ENCODE measurements around the gene FDX1.

Gene FDX1

GRCh38 chr11:110422306-110422905, 7.3 kb upstream of the FDX1 start:
- Histone ChIP-seq H3K36me3 (replicated peaks; ENCODE audit: low read depth, low read length) (no peaks in the 10 kb centered on the region), H3K79me2 (ENCODE audit: low read length) (no peaks in the 10 kb centered on the region), H2AFZ (ENCODE audit: low read depth, low read length) (no peak overlapping the region), H3K4me3 (ENCODE audit: low read length) (no peak overlapping the region), H3K27me3 (ENCODE audit: low read depth, low read length) (no peaks in the 10 kb centered on the region), H3K4me2 (ENCODE audit: low read length) (no peak overlapping the region), H3K9me3 (ENCODE audit: insufficient read depth, low read length) (no peaks in the 10 kb centered on the region), H4K20me1 (ENCODE audit: insufficient read depth, low read length) (no peaks in the 10 kb centered on the region), H3K27ac (ENCODE audit: low read length) (no peak overlapping the region), H3K4me1 (ENCODE audit: low read length) (no peaks in the 10 kb centered on the region), H3K9ac (ENCODE audit: low read length) (no peak overlapping the region)
- no peak for TF ChIP-seq EZH2phosphoT487 (IDR thresholded peaks at IDR 0.05; ENCODE audit: low read depth)
- TF ChIP-seq, protein P1, sequence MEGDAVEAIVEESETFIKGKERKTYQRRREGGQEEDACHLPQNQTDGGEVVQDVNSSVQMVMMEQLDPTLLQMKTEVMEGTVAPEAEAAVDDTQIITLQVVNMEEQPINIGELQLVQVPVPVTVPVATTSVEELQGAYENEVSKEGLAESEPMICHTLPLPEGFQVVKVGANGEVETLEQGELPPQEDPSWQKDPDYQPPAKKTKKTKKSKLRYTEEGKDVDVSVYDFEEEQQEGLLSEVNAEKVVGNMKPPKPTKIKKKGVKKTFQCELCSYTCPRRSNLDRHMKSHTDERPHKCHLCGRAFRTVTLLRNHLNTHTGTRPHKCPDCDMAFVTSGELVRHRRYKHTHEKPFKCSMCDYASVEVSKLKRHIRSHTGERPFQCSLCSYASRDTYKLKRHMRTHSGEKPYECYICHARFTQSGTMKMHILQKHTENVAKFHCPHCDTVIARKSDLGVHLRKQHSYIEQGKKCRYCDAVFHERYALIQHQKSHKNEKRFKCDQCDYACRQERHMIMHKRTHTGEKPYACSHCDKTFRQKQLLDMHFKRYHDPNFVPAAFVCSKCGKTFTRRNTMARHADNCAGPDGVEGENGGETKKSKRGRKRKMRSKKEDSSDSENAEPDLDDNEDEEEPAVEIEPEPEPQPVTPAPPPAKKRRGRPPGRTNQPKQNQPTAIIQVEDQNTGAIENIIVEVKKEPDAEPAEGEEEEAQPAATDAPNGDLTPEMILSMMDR (IDR thresholded peaks at IDR 0.05; ENCODE audit: low read depth, low read length), result no peak

GRCh38 chr11:110424775-110425444, 4.8 kb upstream of the FDX1 start:
- H4K20me1 ChIP-seq (ENCODE audit: insufficient read depth, low read length), result no peaks in the 10 kb centered on the region
- H3K36me3 ChIP-seq (replicated peaks; ENCODE audit: low read depth, low read length), result no peaks in the 10 kb centered on the region
- no peak overlapping the region for H3K4me3 ChIP-seq (ENCODE audit: low read length)
- H3K9ac ChIP-seq (ENCODE audit: low read length), result no peak overlapping the region
- no peak overlapping the region for H3K27ac ChIP-seq (ENCODE audit: low read length)
- no peaks in the 10 kb centered on the region for H3K27me3 ChIP-seq (ENCODE audit: low read depth, low read length)
- TF ChIP-seq, protein P1 (IDR thresholded peaks at IDR 0.05; ENCODE audit: low read depth, low read length), result no peak
- TF ChIP-seq EZH2phosphoT487 (IDR thresholded peaks at IDR 0.05; ENCODE audit: low read depth), result no peak
- H3K4me1 ChIP-seq (ENCODE audit: low read length), result peaks cover 6% of the 10 kb centered on the region; the same call in 1 of the 2 replicates
- H3K4me2 ChIP-seq (ENCODE audit: low read length), result no peak overlapping the region
- H3K9me3 ChIP-seq (ENCODE audit: insufficient read depth, low read length), result no peaks in the 10 kb centered on the region
- no peak overlapping the region for H2AFZ ChIP-seq (ENCODE audit: low read depth, low read length)
- H3K79me2 ChIP-seq (ENCODE audit: low read length), result no peaks in the 10 kb centered on the region

DNA sequence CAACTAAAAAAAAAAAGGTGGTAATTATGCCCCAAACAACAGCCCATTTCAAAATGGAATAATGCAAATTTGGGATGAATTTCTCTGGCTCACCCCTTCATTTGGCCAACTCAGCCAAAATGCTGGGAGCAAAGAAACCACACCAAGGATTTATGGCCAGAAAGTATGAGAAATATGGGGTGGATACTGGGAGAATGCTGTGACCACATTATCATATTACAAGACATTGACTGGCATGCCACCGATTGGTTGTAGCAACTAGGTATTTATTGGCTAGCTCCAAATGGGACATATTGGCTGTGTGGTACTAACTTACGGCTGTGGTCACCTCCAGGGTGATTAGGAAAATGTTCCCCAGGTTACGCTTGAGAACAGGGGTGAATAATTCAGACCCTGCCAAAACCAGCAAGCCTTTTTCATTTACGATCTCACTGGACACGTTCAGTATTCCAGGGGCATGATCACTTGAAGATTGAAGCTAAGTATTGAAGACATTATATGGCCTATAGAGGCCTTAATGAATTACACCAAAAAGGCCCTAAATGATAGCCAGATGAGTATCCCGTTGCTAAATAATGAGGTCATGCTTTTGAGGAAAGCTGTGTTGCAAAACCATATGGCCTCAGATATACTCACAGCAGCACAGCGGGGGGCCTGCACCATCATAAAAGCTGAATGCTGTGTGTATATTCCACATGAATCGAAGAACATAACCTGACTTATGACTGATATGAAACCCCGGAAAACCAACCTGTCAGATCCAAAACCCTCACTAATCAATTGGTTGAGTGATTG, 3.8 kb upstream of the FDX1 start:
- Histone ChIP-seq H3K27me3 (ENCODE audit: low read depth, low read length) (no peaks in the 10 kb centered on the region), H4K20me1 (ENCODE audit: insufficient read depth, low read length) (no peaks in the 10 kb centered on the region), H3K4me3 (ENCODE audit: low read length) (no peak overlapping the region), H3K9me3 (ENCODE audit: insufficient read depth, low read length) (no peaks in the 10 kb centered on the region), H3K79me2 (ENCODE audit: low read length) (peaks cover 7% of the 10 kb centered on the region), H3K27ac (ENCODE audit: low read length) (no peak overlapping the region), H3K4me1 (ENCODE audit: low read length) (peaks cover 6% of the 10 kb centered on the region; the same call in 1 of the 2 replicates), H2AFZ (ENCODE audit: low read depth, low read length) (no peak overlapping the region), H3K36me3 (replicated peaks; ENCODE audit: low read depth, low read length) (no peaks in the 10 kb centered on the region), H3K4me2 (ENCODE audit: low read length) (no peak overlapping the region), H3K9ac (ENCODE audit: low read length) (no peak overlapping the region)
- TF ChIP-seq EZH2phosphoT487 (IDR thresholded peaks at IDR 0.05; ENCODE audit: low read depth), result no peak
- TF ChIP-seq, protein P1 (IDR thresholded peaks at IDR 0.05; ENCODE audit: low read depth, low read length), result no peak

DNA sequence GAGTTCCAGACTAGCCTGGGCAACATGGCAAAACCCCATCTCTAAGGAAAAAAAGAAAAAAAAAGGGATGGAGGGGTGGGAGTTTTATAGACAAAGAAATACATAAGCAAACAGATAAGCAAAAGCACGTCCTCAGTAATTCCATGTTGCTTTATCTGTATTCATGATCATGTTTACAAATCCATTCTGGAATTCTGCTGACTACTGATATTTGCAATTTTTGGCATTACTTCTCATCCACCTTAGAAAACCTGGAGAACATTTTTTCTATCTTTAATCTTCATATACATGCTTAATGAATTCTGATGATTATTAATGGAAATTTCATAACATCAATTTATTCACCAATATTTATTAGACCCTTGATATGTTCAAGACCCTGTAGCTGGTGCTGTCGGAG, 1.7 kb upstream of the FDX1 start:
- Histone ChIP-seq H3K27me3 (ENCODE audit: low read depth, low read length) (no peaks in the 10 kb centered on the region), H4K20me1 (ENCODE audit: insufficient read depth, low read length) (peaks cover 9% of the 10 kb centered on the region; the same call in 1 of the 2 replicates), H3K79me2 (ENCODE audit: low read length) (peaks cover 27% of the 10 kb centered on the region), H3K27ac (ENCODE audit: low read length) (no peak overlapping the region), H3K36me3 (replicated peaks; ENCODE audit: low read depth, low read length) (no peaks in the 10 kb centered on the region), H3K4me2 (ENCODE audit: low read length) (no peak overlapping the region), H2AFZ (ENCODE audit: low read depth, low read length) (no peak overlapping the region), H3K9ac (ENCODE audit: low read length) (no peak overlapping the region), H3K4me3 (ENCODE audit: low read length) (no peak overlapping the region), H3K4me1 (ENCODE audit: low read length) (peaks cover 14% of the 10 kb centered on the region), H3K9me3 (ENCODE audit: insufficient read depth, low read length) (no peaks in the 10 kb centered on the region)
- TF ChIP-seq, protein P1 (IDR thresholded peaks at IDR 0.05; ENCODE audit: low read depth, low read length), result no peak

All from OCI-LY3 (cell line).